HG03095 (cell line): ENCODE results near the gene FAM78B.
A peak's percentile ranks its signal among the peaks of the same experiment; 100 is the strongest.

Experiments
- ATAC-seq: cut with Tn5 transposase; IDR thresholded peaks from one replicate; pipeline ENCODE4 v1.9.1; 2021; ENCODE audit warnings: moderate library complexity; ENCODE audit not compliant: unreplicated experiment

FAM78B gene, protein sequence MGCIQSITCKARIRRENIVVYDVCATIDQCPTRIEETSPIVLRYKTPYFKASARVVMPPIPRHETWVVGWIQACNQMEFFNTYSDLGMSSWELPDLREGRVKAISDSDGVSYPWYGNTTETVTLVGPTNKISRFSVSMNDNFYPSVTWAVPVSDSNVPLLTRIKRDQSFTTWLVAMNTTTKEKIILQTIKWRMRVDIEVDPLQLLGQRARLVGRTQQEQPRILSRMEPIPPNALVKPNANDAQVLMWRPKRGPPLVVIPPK

GRCh38 chr1:166166698-166167571 lies at the start of gene FAM78B:
FAM78B (minus strand) TSS chr1:166167001; CDS start chr1:166166248, 753 bp downstream.
- ATAC-seq, result peak; percentile 41

DNA sequence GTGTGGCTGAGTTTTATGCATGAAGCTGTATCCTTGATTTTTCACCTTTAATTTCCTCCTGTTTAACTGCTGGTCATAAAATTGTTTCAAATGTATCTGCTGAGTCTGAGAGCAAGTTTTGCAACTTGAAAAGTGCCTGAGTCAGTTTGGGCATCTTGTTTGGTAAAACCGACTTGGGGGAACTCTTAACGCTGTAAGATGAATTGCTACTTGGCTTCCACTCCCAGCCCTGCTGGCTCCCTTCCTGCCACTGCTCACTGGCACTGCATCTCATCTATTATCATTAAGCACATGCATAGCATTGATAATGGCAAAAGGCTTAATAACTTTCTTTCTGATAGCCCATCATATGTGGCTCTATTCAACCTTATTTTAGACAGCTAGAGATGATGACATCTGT lies 35.7 kb upstream of the FAM78B start:
- ATAC-seq, result no peak

DNA sequence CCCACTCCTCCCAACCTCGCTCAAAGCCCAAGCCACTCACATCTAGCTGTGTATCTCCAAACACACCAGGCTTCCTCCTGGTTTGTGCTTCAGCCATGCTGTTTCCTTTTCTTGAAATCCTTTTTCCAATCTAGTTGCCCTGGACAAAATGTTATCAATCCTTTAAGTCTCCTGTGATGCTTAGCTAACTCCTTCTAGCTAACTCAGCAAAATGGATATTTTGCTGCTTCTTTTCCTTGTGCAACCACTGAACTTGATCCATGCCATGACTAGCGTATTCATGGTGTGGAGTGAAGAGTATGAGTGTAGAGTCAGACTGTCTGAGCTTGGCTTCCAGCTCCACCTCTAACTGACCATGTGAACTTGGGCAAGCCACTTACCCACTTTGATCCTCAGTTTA lies 33.9 kb upstream of the FAM78B start:
- ATAC-seq, result no peak

GRCh38 chr1:166197597-166197996 lies 30.8 kb upstream of the FAM78B start:
- ATAC-seq, result no peak

- ATAC-seq, result no peak
Observed at GRCh38 chr1:166197141-166197540, 30.3 kb upstream of the FAM78B start.

DNA sequence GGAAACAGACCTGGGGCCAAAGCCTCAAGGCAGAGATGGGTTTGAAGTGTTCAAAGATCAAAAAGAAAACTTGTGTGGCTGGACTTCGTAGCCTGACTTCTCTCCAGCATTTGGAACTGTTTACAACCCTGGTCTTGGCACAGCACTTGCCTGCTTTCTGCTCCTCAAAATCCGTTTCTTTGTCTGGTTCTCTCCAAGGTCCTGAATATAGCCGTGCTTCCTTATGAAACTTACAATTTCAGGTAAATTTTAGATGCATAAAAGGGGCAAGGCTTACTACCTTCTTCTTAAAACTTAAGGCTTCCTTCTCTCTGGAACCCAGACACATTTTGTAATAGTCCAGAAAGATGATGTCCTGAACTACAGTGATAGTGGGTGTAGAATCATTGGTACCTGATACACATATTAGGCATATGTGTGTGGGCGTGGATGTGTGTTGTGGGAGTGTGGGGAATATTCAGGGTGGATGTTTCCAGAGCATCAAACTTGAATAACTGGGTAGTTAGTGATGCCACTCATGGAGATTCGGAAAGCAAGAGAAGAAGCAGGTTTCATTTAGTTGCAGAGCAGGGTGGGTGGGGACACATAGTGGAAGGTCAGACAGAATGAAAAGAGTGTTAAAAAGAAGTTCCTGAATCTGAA lies 26.4 kb upstream of the FAM78B start:
- no peak for ATAC-seq

- ATAC-seq, result no peak
Observed at GRCh38 chr1:166190400-166190799, 23.6 kb upstream of the FAM78B start.

DNA sequence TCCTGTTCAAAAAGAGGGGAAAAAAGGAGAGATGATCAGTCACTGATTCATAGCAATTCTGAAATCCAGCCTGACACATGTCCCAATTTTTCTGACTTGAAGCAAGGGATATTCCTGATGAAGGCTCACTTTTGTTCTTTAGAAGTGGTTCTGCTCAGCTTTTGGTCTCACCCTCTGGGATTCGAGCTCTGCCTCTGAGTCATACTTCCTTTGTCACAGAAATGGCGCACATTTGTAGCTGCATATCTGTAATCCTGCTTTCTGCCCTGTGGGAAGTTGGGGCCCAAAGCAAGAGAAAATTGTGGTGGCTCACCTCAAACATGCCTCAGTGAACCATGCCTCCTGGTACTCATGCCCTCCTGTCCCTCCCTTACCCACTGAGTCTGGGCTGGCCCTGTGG lies 22.3 kb upstream of the FAM78B start:
- ATAC-seq, result no peak

DNA sequence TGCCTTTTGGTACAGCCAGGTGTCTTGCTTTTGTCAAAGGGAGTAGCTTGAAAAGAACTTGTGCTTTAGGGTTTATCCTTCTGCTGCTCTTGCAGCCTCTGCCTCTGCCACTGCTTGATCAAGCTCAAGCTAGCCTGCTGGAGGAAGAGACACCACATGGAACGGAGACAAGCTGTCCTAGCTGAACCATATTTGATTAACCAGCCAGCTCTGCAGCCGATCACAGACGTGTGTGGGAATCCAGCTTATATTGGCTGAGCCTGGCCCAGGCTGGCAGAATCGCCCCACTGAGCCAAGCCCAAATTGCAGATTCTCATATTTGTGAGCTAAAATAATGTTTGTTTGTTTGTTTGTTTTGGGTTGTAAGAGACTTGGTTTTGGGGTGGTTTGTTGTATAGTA lies 18.7 kb upstream of the FAM78B start:
- ATAC-seq, result no peak

- ATAC-seq, result no peak
Observed at GRCh38 chr1:166184897-166185296, 18.1 kb upstream of the FAM78B start.

DNA sequence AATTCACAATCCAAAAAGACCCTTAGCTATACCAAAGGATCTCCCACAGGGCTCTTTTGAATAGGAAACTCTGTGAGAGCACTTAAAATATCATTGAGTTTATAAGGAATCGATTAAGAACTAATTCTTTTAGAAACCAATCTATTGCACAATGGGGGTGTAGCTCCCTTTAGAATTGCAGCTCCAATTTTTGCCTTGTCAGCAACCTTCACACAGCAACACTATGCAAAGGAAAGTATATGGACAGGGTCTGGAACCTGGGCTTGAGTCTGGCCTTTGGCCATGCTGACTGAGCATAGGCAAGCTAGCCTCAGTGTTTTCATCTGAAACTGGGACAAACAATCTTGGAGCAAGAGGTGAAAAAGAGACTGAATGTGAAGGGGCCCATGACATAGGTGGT lies 17.2 kb upstream of the FAM78B start:
- no peak for ATAC-seq

- peak; percentile 56 for ATAC-seq
Observed at GRCh38 chr1:166182281-166182680, 15.5 kb upstream of the FAM78B start.

DNA sequence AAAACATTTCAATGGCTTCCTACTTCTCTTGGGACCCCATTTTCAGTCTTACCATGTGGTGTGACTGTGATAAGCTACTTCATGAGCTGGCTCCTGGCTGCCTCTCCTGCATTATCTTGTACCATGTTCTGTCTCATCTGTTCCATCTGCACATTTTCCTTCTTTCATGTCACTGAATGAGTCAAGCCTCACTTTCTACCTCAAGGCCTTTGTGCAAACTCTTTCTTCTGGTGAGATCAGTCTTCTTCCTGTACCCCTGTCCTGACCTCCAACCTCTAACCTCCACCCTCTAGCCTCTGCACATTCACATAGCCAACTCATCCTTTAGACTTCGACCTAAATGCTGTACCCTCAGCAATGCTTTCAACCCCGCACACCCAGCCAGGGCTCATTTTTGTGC lies 9.6 kb upstream of the FAM78B start:
- ATAC-seq, result no peak

- no peak for ATAC-seq
Observed at GRCh38 chr1:166175032-166175431, 8.2 kb upstream of the FAM78B start.

GRCh38 chr1:166174108-166174507 lies 7.3 kb upstream of the FAM78B start:
- no peak for ATAC-seq

GRCh38 chr1:166172106-166172505 lies 5.3 kb upstream of the FAM78B start:
- no peak for ATAC-seq

DNA sequence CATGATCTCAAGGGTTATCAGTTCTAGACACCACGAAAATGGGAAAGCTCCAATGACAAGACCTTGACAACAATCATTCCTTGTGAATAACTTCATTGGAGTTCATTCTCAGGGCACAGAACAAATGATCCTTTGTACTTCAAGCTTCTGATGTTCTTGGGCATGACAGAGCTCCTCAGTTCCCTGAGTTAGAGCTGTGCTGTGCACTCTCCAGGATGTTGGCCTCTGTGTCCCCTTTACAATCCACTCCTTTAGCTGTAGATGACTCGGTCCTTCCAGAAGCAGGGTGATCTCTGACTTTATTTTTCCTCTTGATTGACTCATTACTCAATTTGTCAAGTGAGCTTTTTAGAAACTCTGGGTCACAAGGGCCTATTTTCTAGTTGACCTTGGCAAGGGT lies 3.9 kb upstream of the FAM78B start:
- ATAC-seq, result no peak

GRCh38 chr1:166170075-166170474 lies 3.3 kb upstream of the FAM78B start:
- peak; percentile 51 for ATAC-seq

- no peak for ATAC-seq
Observed at GRCh38 chr1:166169182-166169581, 2.4 kb upstream of the FAM78B start.

DNA sequence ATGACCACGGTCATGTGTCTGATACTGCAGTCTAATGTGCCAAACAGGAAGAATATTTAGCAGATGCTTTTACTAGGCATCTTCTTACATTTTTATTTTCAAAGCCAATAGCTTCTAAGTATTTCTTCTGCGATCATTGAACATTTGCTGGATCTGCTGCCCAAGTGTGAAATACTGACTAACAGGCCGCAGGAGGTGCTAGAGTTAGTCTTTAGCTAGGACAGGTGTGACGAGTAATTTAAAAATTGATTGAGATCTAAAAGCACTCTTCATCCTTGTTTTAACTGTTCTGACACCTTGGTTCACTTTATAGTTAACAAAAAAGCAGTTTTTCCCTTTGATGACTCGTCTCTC lies 748 bp upstream of the FAM78B start:
- ATAC-seq, result no peak

DNA sequence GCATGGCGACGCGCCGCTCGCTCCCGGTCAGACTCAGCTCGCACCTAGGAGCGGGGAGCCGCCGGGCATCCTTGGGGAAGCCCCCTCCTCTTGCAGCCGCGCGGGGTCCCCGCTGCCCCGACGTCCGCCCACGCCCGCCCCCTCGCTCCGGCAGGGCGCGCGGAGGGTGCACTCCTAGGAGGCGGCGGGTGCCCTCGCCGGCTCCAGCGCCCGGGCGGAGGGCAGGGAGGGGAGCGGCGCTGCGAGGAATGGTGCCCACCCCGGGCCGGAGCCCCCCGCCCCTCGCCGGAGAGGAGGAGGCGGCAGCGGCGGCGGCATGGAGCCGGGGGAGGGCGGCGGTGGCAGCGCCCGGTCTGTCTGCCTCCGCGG lies 488 bp downstream of the FAM78B start:
- ATAC-seq, result no peak
